ENCODE data around the gene PTPRG. TPM values are rescaled to one million over a fixed set of nuclear protein-coding genes. Genes with fewer than 3 reads are reported as not detected.

The PTPRG gene
- total RNA-seq, 1 donor from 2014 or later = 0.22 TPM

DNA sequence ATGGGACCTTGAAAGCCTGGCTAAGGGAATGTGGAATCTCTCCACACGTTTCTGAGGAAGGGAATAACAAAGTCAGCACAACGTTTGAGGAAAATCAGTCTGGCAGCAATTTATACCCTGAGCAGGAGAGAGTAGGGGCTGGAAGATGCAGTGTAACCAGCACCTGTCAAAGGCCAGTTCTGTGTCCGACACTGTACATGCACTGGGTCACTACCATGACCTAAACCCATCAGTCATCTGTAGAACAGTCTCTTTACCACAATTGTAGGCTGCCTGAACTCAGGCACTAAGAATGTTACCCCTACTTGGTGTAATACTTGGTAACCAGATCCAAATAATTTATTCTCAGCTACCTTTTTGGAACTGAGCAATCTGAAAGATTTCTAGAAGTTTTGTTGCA is 698.6 kb downstream of the PTPRG start:
- Mint-ChIP-seq H3K4me3 (no peak overlapping the region), H3K27ac (no peak overlapping the region), H3K9me3 (peaks cover 2% of the 10 kb centered on the region), H3K36me3 (ENCODE audit: low read depth) (no peaks in the 10 kb centered on the region), H3K4me1 (no peaks in the 10 kb centered on the region), H3K27me3 (no peaks in the 10 kb centered on the region)
- DNase-seq = no peak
- TF ChIP-seq, protein P1, sequence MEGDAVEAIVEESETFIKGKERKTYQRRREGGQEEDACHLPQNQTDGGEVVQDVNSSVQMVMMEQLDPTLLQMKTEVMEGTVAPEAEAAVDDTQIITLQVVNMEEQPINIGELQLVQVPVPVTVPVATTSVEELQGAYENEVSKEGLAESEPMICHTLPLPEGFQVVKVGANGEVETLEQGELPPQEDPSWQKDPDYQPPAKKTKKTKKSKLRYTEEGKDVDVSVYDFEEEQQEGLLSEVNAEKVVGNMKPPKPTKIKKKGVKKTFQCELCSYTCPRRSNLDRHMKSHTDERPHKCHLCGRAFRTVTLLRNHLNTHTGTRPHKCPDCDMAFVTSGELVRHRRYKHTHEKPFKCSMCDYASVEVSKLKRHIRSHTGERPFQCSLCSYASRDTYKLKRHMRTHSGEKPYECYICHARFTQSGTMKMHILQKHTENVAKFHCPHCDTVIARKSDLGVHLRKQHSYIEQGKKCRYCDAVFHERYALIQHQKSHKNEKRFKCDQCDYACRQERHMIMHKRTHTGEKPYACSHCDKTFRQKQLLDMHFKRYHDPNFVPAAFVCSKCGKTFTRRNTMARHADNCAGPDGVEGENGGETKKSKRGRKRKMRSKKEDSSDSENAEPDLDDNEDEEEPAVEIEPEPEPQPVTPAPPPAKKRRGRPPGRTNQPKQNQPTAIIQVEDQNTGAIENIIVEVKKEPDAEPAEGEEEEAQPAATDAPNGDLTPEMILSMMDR (IDR thresholded peaks at IDR 0.05) = no peak
- intact Hi-C loops (cut with micrococcal nuclease) = no loop called here
- ChIA-PET CTCF (no interaction called here), POLR2A (no interaction called here)
- ATAC-seq (ENCODE audit: low read depth) = no peak

DNA sequence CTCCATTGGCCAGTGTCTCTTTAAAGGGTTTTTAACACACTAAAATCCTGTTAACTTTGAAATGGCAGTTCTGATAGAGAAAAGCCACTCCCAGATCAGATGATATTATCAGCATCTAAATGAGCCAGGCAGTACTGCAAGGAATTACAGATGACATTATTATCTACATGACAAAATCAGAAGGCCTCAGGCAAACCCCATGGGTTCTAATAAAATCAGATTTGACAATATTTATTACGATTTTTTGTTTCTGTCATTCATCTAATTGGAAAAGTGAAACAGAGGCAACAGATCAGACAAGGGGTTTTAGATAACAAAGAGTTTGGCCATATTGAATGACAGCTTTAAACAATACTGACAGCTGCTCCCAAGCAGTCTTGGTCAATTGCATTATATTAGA is 699.3 kb downstream of the PTPRG start:
- no peaks in the 10 kb centered on the region for H3K4me1 Mint-ChIP-seq
- H3K36me3 Mint-ChIP-seq (ENCODE audit: low read depth) = no peaks in the 10 kb centered on the region
- POLR2A ChIA-PET = no interaction called here

DNA sequence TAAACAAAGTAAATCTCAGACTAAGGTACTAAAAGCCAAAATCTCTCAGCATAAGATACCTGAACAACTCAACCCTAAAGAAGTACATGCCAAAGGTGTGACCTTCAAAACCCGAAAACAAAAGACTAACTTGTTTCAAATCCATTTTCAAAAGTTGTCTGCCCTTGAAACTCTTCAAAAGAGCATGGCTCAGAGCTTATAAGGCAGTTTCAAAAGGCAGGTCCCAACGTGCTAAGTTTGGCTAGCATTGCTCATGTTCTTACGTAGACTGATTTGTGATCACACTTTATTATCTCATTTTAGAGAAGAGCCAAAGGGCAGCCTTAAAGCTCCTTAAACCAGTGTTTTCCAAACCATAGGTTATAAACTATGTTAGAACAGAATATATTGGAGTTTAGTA is 699.8 kb downstream of the PTPRG start:
- DNase-seq = no peak
- POLR2A ChIA-PET = no interaction called here

More for the DNA sequence above, 699.3 kb downstream of the PTPRG start:
- H3K27me3 Mint-ChIP-seq = no peaks in the 10 kb centered on the region
- intact Hi-C loops (cut with micrococcal nuclease) = no loop called here
- no peak overlapping the region for H3K27ac Mint-ChIP-seq
- CTCF ChIA-PET = no interaction called here
- H3K4me3 Mint-ChIP-seq = no peak overlapping the region
- ATAC-seq (ENCODE audit: low read depth) = no peak
- H3K9me3 Mint-ChIP-seq = peaks cover 2% of the 10 kb centered on the region
- TF ChIP-seq, protein P1 (IDR thresholded peaks at IDR 0.05) = no peak
- DNase-seq = no peak

DNA sequence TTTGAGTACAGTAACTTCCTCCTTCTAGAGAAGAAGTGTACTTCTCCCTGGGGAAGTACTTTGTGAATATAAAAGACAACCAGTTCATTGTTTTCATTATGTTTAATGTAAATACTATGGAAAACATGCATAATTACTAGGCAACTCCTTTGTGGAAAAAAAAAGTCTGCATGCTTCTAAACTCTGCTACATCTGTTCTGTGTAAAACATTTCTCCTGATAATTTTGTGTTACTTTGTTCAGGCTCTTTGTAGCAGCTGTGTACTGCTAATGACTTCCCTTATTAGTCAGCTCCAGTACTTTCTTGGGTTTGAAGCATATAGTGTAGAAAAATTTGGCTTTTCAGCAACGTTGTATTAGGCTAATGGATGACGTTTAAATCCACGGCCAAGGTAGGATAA is 700.4 kb downstream of the PTPRG start:
- intact Hi-C loops (cut with micrococcal nuclease) = no loop called here
- TF ChIP-seq, protein P1 (IDR thresholded peaks at IDR 0.05) = no peak
- ATAC-seq (ENCODE audit: low read depth) (no peak), DNase-seq (no peak)
- POLR2A ChIA-PET = no interaction called here
- Mint-ChIP-seq H3K9me3 (peaks cover 2% of the 10 kb centered on the region), H3K4me3 (no peak overlapping the region), H3K36me3 (ENCODE audit: low read depth) (no peaks in the 10 kb centered on the region), H3K27me3 (no peaks in the 10 kb centered on the region), H3K27ac (no peak overlapping the region), H3K4me1 (no peaks in the 10 kb centered on the region)
- CTCF ChIA-PET = no interaction called here

More for the DNA sequence above, 699.8 kb downstream of the PTPRG start:
- H3K4me3 Mint-ChIP-seq = no peak overlapping the region
- intact Hi-C loops (cut with micrococcal nuclease) = no loop called here
- peaks cover 2% of the 10 kb centered on the region for H3K9me3 Mint-ChIP-seq
- ATAC-seq (ENCODE audit: low read depth) = no peak
- no peaks in the 10 kb centered on the region for H3K36me3 Mint-ChIP-seq (ENCODE audit: low read depth)
- TF ChIP-seq, protein P1 (IDR thresholded peaks at IDR 0.05) = no peak
- H3K27ac Mint-ChIP-seq = no peak overlapping the region
- CTCF ChIA-PET = no interaction called here
- H3K27me3 Mint-ChIP-seq = no peaks in the 10 kb centered on the region
- no peaks in the 10 kb centered on the region for H3K4me1 Mint-ChIP-seq

DNA sequence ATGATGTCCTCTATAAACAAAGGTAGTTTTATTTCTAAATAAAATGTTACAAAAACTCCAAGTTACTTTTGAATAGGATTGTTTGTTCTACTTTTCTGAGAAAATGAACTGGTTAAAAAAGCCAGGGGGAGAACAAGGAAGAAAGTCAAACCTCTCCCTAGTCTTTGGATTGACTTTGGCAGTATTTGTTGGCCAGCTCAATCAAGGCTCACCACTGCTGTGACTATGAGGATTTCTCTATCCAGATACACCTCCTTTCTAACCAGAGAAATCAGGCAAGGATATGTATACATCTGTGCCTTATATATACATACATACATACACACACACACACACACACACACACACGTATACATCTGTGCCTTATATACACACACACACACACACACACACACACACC is 704.2 kb downstream of the PTPRG start:
- H3K9me3 Mint-ChIP-seq = peaks cover 2% of the 10 kb centered on the region
- H3K27me3 Mint-ChIP-seq = no peaks in the 10 kb centered on the region
- DNase-seq (no peak), ATAC-seq (ENCODE audit: low read depth) (no peak)
- CTCF ChIA-PET = no interaction called here
- no peak overlapping the region for H3K4me3 Mint-ChIP-seq
- TF ChIP-seq, protein P1 (IDR thresholded peaks at IDR 0.05) = no peak
- POLR2A ChIA-PET = no interaction called here
- H3K4me1 Mint-ChIP-seq = no peaks in the 10 kb centered on the region
- no peak overlapping the region for H3K27ac Mint-ChIP-seq
- H3K36me3 Mint-ChIP-seq (ENCODE audit: low read depth) = no peaks in the 10 kb centered on the region
- intact Hi-C loops (cut with micrococcal nuclease) = no loop called here

Measured in activated B cell treated with CpG ODN at 0.5 μM for 24 hours (primary cell).